GM18507 (cell line): Measurements from ENCODE around the gene ZNF543.

ENCODE experiments used
- DNase-seq: peaks from one replicate; pipeline ENCODE4 v3.0.0; 2011; ENCODE audit warnings: low read depth; ENCODE audit not compliant: insufficient read length; ENCODE audit errors: extremely low spot score
- FAIRE-seq: peaks from 2 replicates; lab custom pipeline; 2011; peaks lifted over from hg19 to GRCh38; lab: Jason Lieb, UNC

ZNF543 gene

DNA sequence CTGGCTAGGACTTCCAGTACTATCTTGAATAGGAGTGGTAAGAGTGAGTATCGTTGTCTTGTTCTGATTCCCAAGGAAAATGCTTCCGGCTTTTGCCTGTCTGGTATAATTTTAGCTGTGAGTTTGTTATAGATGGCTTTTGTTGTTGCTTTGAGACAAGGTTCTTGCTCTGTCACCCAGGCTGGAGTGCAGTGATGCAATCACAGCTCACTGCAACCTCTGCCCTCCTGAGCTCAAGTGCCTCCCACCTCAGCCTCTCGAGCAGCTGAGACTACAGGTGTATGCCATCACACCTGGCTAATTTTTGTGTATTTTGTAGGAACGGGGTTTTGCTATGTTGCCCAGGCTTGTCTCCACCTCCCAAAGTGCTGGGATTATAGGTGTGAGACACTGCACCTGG, 6.1 kb upstream of the ZNF543 start:
- no peak for FAIRE-seq
- no peak for DNase-seq

GRCh38 chr19:57317503-57317902, 2.8 kb upstream of the ZNF543 start:
- FAIRE-seq (no peak), DNase-seq (no peak)

DNA sequence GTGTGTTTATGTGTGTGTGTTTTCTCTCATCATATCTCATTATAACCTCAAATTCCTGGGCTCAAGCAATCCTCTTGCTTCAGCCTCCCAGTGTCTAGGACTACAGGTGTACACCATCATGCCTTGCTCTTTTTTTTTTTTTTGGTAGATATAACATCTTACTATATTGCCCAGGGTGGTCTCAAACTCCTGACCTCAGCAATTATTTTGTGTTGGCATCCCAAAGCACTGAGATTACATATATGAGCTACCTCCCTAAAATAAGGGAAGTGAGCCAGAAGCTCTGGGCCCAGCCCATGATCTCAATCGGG, 448 bp upstream of the ZNF543 start:
- DNase-seq = no peak
- FAIRE-seq = no peak

- FAIRE-seq (no peak), DNase-seq (no peak)
These were observed 844 bp downstream of the ZNF543 start for GRCh38 chr19:57321116-57321515.

DNA sequence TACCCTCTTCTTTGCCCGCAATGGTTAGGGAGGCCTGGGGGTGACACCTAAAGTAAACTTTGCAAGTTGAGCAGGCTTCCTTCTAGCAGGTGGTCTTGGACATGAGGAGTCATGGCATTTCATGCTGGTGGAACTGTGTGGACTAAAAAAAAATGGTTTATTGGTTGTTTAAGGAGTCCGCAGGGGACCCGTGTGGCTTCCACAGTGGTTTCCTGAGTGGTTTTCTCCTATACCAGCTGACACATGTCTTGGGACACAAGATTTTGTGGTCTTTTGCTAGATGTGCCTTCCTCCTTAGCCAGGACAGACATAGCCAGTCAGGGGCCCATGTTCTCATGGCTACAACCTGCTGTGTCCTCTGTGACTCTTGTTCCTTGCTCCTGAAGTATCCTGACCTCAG, 1.5 kb downstream of the ZNF543 start:
- FAIRE-seq (no peak), DNase-seq (no peak)

GRCh38 chr19:57324992-57325391, 4.7 kb downstream of the ZNF543 start:
- FAIRE-seq = no peak
- no peak for DNase-seq

DNA sequence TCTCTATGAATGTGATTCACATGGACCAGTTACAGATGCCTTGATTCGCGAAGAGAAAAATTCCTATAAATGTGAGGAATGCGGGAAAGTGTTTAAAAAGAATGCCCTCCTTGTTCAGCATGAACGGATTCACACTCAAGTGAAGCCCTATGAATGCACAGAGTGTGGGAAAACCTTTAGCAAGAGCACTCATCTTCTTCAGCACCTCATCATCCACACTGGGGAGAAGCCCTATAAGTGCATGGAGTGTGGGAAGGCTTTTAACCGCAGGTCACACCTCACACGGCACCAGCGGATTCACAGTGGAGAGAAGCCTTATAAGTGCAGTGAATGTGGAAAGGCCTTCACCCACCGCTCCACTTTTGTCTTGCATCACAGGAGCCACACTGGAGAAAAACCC, 7.7 kb downstream of the ZNF543 start:
- DNase-seq (no peak), FAIRE-seq (no peak)

GRCh38 chr19:57334191-57334590, 13.9 kb downstream of the ZNF543 start:
- FAIRE-seq = no peak
- no peak for DNase-seq

DNA sequence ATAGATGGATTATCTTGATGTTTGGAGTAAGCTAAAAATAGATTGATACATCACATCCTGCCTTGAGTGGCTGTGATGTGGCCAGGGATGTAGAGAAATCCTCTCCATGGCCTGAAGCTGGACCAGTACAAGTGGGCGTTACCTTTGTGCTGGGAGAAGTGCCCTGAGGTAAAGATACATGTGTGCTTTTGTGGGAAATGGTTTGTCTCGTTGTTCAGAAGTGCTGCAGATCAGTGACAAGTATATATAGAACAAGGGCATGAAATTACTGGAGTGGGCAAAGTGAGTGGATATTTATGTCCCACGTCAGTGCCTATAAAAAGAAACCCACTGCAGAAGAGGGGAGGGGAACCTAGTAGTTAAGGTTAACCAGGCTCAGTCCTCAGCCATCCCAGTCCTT, 18.6 kb downstream of the ZNF543 start:
- DNase-seq = no peak
- FAIRE-seq = no peak

DNA sequence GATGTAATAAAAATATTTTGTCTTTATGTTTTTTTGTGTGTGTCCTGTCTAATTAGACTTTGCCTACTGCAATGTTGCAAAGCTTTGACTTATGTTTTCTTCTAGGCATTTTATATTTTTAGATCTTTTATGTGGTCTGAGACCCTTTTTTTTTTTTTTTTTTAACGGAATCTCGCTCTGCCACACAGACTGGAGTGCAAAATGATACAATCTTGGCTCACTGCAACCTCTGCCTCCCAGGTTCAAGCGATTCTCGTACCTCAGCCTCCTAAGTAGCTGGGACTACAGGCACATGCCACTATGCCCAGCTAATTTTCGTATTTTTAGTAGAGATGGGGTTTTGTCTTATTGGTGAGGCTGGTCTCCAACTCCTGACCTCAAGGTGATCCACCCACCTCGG, 22.3 kb downstream of the ZNF543 start:
- DNase-seq (no peak), FAIRE-seq (no peak)

DNA sequence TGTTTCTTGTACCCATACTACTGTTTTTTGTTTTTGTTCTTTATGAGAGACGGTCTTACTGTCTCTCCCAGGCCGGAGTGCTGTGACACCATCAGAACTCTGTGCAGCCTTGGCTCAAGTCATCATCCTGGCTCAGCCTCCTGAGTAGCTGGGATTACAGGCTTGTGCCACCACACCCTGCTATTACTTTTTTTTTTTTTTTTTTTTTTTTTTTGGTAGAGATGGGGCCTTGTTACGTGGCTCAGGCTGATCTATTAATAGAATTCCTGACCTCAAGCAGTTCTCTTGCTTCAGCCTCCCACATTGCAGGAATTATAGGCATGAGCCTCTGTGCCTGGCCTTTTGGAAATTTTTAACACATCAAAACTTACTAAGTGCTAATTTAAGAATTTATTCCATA, 27.9 kb downstream of the ZNF543 start:
- no peak for FAIRE-seq
- DNase-seq = no peak

- DNase-seq (peak; percentile 84), FAIRE-seq (peak; percentile 99)
These were observed 30.9 kb downstream of the ZNF543 start, which contains the start of gene ZNF304 for GRCh38 chr19:57350877-57351805. Gene ZNF304, plus strand, starts transcription at chr19:57351271. Its CDS starts 394 bp downstream, at chr19:57351665.

GRCh38 chr19:57351867-57352266, 31.6 kb downstream of the ZNF543 start:
- DNase-seq (no peak), FAIRE-seq (no peak)

DNA sequence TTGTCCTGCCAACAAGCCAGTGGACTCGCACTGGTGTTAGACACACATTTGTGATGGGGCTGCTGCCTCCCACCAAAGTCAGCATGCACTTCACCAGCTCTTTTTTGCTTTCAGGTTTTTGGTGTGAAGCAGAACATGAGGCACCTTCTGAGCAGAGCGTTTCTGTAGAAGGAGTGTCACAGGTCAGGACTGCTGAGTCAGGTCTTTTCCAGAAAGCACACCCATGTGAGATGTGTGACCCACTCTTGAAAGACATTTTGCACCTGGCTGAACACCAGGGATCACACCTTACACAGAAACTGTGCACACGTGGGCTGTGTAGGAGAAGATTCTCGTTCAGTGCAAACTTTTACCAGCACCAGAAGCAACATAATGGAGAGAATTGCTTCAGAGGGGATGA, 35.6 kb downstream of the ZNF543 start:
- no peak for FAIRE-seq
- DNase-seq = no peak

- FAIRE-seq = no peak
- DNase-seq = no peak
These were observed 37.1 kb downstream of the ZNF543 start for GRCh38 chr19:57357406-57357805.

- DNase-seq (no peak), FAIRE-seq (no peak)
These were observed 39.0 kb downstream of the ZNF543 start for GRCh38 chr19:57359300-57359699.

DNA sequence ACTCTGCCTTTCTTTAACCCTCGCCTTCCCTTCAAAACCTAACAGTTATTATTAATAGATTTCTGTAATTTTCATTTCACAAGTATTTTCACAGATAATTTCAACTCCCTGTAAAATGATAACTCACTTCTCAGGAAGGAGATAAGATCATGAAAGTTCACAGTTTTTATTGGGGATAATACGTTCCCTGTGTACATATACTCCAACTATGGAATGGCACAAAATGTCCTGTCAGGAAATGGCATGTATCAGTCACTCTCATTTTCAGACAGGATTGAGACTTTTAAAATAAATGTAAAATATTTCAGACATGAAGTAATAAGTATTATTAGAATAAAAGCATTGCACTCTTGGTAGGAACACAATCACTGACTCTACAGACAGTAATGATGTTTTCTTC, 42.1 kb downstream of the ZNF543 start:
- FAIRE-seq (no peak), DNase-seq (no peak)

GRCh38 chr19:57362997-57363687, 42.9 kb downstream of the ZNF543 start, which contains the start of the genes TRAPPC2B and ZNF547:
Gene TRAPPC2B, plus strand, starts transcription at chr19:57363551. Its CDS starts 1,283 bp downstream, at chr19:57364834.
Gene ZNF547, plus strand, starts transcription at chr19:57363551. Its CDS starts 5,005 bp downstream, at chr19:57368556.
- FAIRE-seq = peak; percentile 100

GRCh38 chr19:57363688-57364181, 43.5 kb downstream of the ZNF543 start:
- FAIRE-seq (no peak), DNase-seq (no peak)

More at GRCh38 chr19:57362997-57363687, 42.9 kb downstream of the ZNF543 start, which contains the start of the genes TRAPPC2B and ZNF547:
- DNase-seq = peak; percentile 82

GRCh38 chr19:57366776-57367175, 46.5 kb downstream of the ZNF543 start:
- no peak for FAIRE-seq
- DNase-seq = no peak
